Measurements from ENCODE around the gene IRX4.

The IRX4 gene

GRCh38 chr5:1908931-1909330 is 26.2 kb upstream of the IRX4 start:
- Histone ChIP-seq H3K4me2 (ENCODE audit: low read depth, low read length) (no peak overlapping the region), H3F3A (ENCODE audit: insufficient read depth, low read length) (no peaks in the 10 kb centered on the region), H3K9me2 (replicated peaks; ENCODE audit: insufficient read depth, low read length) (no peaks in the 10 kb centered on the region), H2AFZ (ENCODE audit: low read length) (no peak overlapping the region), H3K36me3 (replicated peaks; ENCODE audit: insufficient read depth, low read length) (no peaks in the 10 kb centered on the region), H3K9ac (ENCODE audit: low read length) (no peak overlapping the region), H3K4me3 (ENCODE audit: low read length) (no peak overlapping the region), H3K4me1 (ENCODE audit: low read length) (no peaks in the 10 kb centered on the region), H3K9me3 (replicated peaks; ENCODE audit: insufficient read depth, low read length) (no peaks in the 10 kb centered on the region), H3K79me2 (ENCODE audit: low read length) (no peaks in the 10 kb centered on the region), H4K20me1 (ENCODE audit: insufficient read depth, low read length) (no peaks in the 10 kb centered on the region), H3K27ac (ENCODE audit: low read length) (no peak overlapping the region), H3K27me3 (replicated peaks; ENCODE audit: insufficient read depth, low read length) (peaks cover 50% of the 10 kb centered on the region)
- TF ChIP-seq EZH2 (optimal IDR thresholded peaks at IDR 0.05; ENCODE audit: low read depth, low read length) (no peak), CTCF (IDR thresholded peaks at IDR 0.05; ENCODE audit: low read length) (no peak), EZH2phosphoT487 (IDR thresholded peaks at IDR 0.05; ENCODE audit: low read length) (no peak)
- no peak for DNase-seq

DNA sequence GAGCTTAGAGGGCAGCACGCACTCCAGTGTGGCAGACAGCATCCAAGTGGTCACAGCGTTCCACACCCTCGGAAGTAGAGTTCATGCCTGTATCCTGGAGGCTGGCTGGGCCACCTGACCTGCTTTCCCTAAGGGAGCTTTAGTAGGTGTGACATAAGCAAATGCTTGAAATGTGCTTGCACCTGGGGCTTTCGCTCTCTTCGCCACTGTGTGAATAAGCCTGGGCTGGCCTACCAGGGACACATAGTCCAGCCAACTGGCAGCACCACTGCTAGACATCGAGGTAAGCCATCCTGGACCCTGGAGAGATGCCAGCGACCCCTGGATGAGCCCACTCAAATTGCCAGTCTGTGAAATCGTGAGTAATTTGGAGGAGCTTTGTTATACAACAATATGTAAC is 24.9 kb upstream of the IRX4 start:
- H3K9me2 ChIP-seq (replicated peaks; ENCODE audit: insufficient read depth, low read length): no peaks in the 10 kb centered on the region
- TF ChIP-seq CTCF (IDR thresholded peaks at IDR 0.05; ENCODE audit: low read length) (no peak), EZH2phosphoT487 (IDR thresholded peaks at IDR 0.05; ENCODE audit: low read length) (no peak), EZH2 (optimal IDR thresholded peaks at IDR 0.05; ENCODE audit: low read depth, low read length) (no peak)
- no peak overlapping the region for H3K4me2 ChIP-seq (ENCODE audit: low read depth, low read length)

DNA sequence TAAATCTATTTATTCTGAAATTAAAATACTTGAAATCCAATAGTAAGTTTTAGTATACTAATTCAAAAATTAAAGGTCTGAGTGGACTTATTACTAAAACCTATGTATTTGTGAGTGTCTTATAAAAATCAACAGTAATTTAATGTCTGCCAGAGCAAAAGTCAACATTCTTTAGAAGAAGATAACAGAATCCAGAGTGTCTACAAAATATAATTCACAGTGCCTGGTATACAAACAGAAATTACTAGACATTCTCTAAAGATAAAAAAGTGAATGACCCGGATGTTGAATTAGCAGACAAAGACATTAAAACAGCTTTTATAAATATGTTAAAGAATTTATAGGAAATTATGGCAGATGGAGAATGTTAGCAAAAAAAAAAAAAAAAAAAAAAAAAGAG is 22.4 kb upstream of the IRX4 start:
- DNase-seq: no peak
- H2AFZ ChIP-seq (ENCODE audit: low read length): no peak overlapping the region
- H3K79me2 ChIP-seq (ENCODE audit: low read length): no peaks in the 10 kb centered on the region
- H3F3A ChIP-seq (ENCODE audit: insufficient read depth, low read length): no peaks in the 10 kb centered on the region
- H3K27me3 ChIP-seq (replicated peaks; ENCODE audit: insufficient read depth, low read length): peaks cover 29% of the 10 kb centered on the region
- no peak overlapping the region for H3K4me3 ChIP-seq (ENCODE audit: low read length)
- no peaks in the 10 kb centered on the region for H4K20me1 ChIP-seq (ENCODE audit: insufficient read depth, low read length)
- H3K9me3 ChIP-seq (replicated peaks; ENCODE audit: insufficient read depth, low read length): no peaks in the 10 kb centered on the region
- H3K9me2 ChIP-seq (replicated peaks; ENCODE audit: insufficient read depth, low read length): no peaks in the 10 kb centered on the region
- H3K4me2 ChIP-seq (ENCODE audit: low read depth, low read length): no peak overlapping the region
- H3K9ac ChIP-seq (ENCODE audit: low read length): no peak overlapping the region
- TF ChIP-seq EZH2 (optimal IDR thresholded peaks at IDR 0.05; ENCODE audit: low read depth, low read length): no peak
- TF ChIP-seq CTCF (IDR thresholded peaks at IDR 0.05; ENCODE audit: low read length): no peak
- no peak for TF ChIP-seq EZH2phosphoT487 (IDR thresholded peaks at IDR 0.05; ENCODE audit: low read length)
- H3K27ac ChIP-seq (ENCODE audit: low read length): no peak overlapping the region
- no peaks in the 10 kb centered on the region for H3K4me1 ChIP-seq (ENCODE audit: low read length)
- no peaks in the 10 kb centered on the region for H3K36me3 ChIP-seq (replicated peaks; ENCODE audit: insufficient read depth, low read length)

More for the DNA sequence above, 24.9 kb upstream of the IRX4 start:
- no peaks in the 10 kb centered on the region for H3K79me2 ChIP-seq (ENCODE audit: low read length)
- no peaks in the 10 kb centered on the region for H3K4me1 ChIP-seq (ENCODE audit: low read length)
- no peaks in the 10 kb centered on the region for H3K36me3 ChIP-seq (replicated peaks; ENCODE audit: insufficient read depth, low read length)
- H4K20me1 ChIP-seq (ENCODE audit: insufficient read depth, low read length): no peaks in the 10 kb centered on the region
- no peaks in the 10 kb centered on the region for H3K9me3 ChIP-seq (replicated peaks; ENCODE audit: insufficient read depth, low read length)
- H3K27me3 ChIP-seq (replicated peaks; ENCODE audit: insufficient read depth, low read length): peaks cover 41% of the 10 kb centered on the region
- H2AFZ ChIP-seq (ENCODE audit: low read length): no peak overlapping the region
- no peak overlapping the region for H3K4me3 ChIP-seq (ENCODE audit: low read length)
- H3F3A ChIP-seq (ENCODE audit: insufficient read depth, low read length): no peaks in the 10 kb centered on the region
- no peak overlapping the region for H3K9ac ChIP-seq (ENCODE audit: low read length)
- no peak for DNase-seq
- no peak overlapping the region for H3K27ac ChIP-seq (ENCODE audit: low read length)

Data from MM.1S (cell line).